MM.1S (cell line): ENCODE measurements around the gene STN1.

Experiments used
- DNase-seq: peaks from one replicate; pipeline ENCODE4 v3.0.0-alpha.2; 2015
- H2AFZ ChIP-seq: fragments of 300-600 bp; sonication (generic); 2 replicates; pipeline ENCODE4 v1.6.0; 2016; ENCODE audit warnings: antibody characterized with exemption, low read length
- H3F3A ChIP-seq: fragments of 300-600 bp; sonication (generic); 2 replicates; pipeline ENCODE4 v1.6.1; 2016; ENCODE audit warnings: mild to moderate bottlenecking, antibody characterized with exemption, low read length, moderate library complexity, mixed read lengths; ENCODE audit not compliant: insufficient read depth
- H3K27ac ChIP-seq: fragments of 300-600 bp; sonication (generic); 2 replicates; pipeline ENCODE4 v1.5.1; 2016; ENCODE audit warnings: mild to moderate bottlenecking, low read length
- H3K27me3 ChIP-seq: fragments of 300-600 bp; sonication (generic); replicated peaks from 2 replicates; pipeline ENCODE4 v1.6.0; 2016; ENCODE audit warnings: low read length; ENCODE audit not compliant: insufficient read depth
- H3K36me3 ChIP-seq: fragments of 300-600 bp; sonication (generic); replicated peaks from 2 replicates; pipeline ENCODE4 v1.6.1; 2016; ENCODE audit warnings: mild to moderate bottlenecking, low read length, mixed read lengths; ENCODE audit not compliant: insufficient read depth
- H3K4me1 ChIP-seq: fragments of 300-600 bp; sonication (generic); 2 replicates; pipeline ENCODE4 v1.6.1; 2016; ENCODE audit warnings: low read length, mixed read lengths
- H3K4me2 ChIP-seq: fragments of 300-600 bp; sonication (generic); 2 replicates; pipeline ENCODE4 v1.6.0; 2016; ENCODE audit warnings: low read depth, low read length
- H3K4me3 ChIP-seq: fragments of 300-600 bp; sonication (generic); 2 replicates; pipeline ENCODE4 v1.5.1; 2016; ENCODE audit warnings: low read length, mixed read lengths
- H3K79me2 ChIP-seq: fragments of 300-600 bp; sonication (generic); 2 replicates; pipeline ENCODE4 v1.6.1; 2016; ENCODE audit warnings: mixed run types, low read length, mixed read lengths
- H3K9ac ChIP-seq: fragments of 300-600 bp; sonication (generic); 2 replicates; pipeline ENCODE4 v1.6.1; 2016; ENCODE audit warnings: low read length, mixed read lengths
- H3K9me2 ChIP-seq: fragments of 300-600 bp; sonication (generic); replicated peaks from 2 replicates; pipeline ENCODE4 v1.6.1; 2016; ENCODE audit warnings: mild to moderate bottlenecking, low read length, mixed read lengths; ENCODE audit not compliant: insufficient read depth
- H3K9me3 ChIP-seq: fragments of 300-600 bp; sonication (generic); replicated peaks from 2 replicates; pipeline ENCODE4 v1.6.1; 2016; ENCODE audit warnings: mild to moderate bottlenecking, low read length, mixed read lengths; ENCODE audit not compliant: insufficient read depth
- H4K20me1 ChIP-seq: fragments of 300-600 bp; sonication (generic); 2 replicates; pipeline ENCODE4 v1.6.1; 2016; ENCODE audit warnings: mild to moderate bottlenecking, low read length, moderate library complexity, mixed read lengths; ENCODE audit not compliant: insufficient read depth
- EZH2 ChIP-seq: fragments of 300-600 bp; sonication (generic); optimal IDR thresholded peaks from 2 replicates; pipeline ENCODE3; 2017; ENCODE audit warnings: low read depth, mild to moderate bottlenecking, antibody characterized with exemption, low read length, mixed read lengths
- EZH2phosphoT487 ChIP-seq: fragments of 300-600 bp; sonication (generic); IDR thresholded peaks from 2 replicates; pipeline ENCODE4 v1.6.1; 2018; ENCODE audit warnings: antibody characterized with exemption, low read length
- TF ChIP-seq, protein P1 (sequence below): fragments of 300-600 bp; sonication (generic); IDR thresholded peaks from 2 replicates; pipeline ENCODE4 v1.5.1; 2016; ENCODE audit warnings: antibody characterized with exemption, low read length, mixed read lengths

Gene STN1

DNA sequence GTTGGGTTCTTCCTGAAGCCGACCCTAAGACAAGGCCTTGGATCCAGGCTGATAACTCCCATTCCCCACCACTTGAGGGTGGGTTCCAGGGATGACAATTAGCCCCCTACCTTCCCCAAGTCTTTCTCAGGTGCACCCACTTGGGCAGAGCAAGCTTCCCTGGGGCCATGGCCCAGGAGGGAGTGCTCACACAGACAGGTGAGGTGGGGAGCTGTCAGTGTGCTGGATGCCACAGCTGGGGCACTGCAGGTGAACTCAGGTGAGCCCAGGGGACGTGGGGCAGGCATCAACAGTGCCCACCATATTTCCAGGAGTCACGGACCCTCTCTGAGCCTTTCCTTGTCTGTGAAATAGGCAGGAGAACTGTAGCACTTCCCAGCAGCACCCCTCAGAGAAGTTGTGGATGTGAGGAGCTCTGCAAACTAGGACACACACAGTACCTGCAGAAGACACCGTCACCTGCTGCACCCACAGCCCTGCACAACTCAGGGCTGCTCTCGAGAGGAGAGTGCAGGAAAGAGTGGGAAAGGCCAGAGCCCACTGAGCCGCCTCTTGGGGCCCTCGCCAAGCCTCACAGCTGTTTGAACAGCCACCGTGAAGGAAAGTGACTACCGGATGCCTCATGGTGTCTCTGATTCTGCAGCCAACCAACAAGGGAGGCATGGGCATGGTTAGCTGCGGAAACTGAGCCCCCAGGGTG lies 80.5 kb downstream of the STN1 start:
- peaks cover 7% of the 10 kb centered on the region for H3K4me1 ChIP-seq
- no peaks in the 10 kb centered on the region for H3K36me3 ChIP-seq
- H3K9me3 ChIP-seq = no peaks in the 10 kb centered on the region
- H3K4me2 ChIP-seq = no peak overlapping the region
- TF ChIP-seq, protein P1, sequence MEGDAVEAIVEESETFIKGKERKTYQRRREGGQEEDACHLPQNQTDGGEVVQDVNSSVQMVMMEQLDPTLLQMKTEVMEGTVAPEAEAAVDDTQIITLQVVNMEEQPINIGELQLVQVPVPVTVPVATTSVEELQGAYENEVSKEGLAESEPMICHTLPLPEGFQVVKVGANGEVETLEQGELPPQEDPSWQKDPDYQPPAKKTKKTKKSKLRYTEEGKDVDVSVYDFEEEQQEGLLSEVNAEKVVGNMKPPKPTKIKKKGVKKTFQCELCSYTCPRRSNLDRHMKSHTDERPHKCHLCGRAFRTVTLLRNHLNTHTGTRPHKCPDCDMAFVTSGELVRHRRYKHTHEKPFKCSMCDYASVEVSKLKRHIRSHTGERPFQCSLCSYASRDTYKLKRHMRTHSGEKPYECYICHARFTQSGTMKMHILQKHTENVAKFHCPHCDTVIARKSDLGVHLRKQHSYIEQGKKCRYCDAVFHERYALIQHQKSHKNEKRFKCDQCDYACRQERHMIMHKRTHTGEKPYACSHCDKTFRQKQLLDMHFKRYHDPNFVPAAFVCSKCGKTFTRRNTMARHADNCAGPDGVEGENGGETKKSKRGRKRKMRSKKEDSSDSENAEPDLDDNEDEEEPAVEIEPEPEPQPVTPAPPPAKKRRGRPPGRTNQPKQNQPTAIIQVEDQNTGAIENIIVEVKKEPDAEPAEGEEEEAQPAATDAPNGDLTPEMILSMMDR = no peak
- TF ChIP-seq EZH2phosphoT487 (no peak), EZH2 (no peak)
- H3K27me3 ChIP-seq = no peaks in the 10 kb centered on the region
- H3K79me2 ChIP-seq = no peaks in the 10 kb centered on the region
- peak overlapping the region; percentile 26; the same call in 1 of the 2 replicates for H2AFZ ChIP-seq
- no peak overlapping the region for H3K27ac ChIP-seq
- no peak overlapping the region for H3K4me3 ChIP-seq
- no peak overlapping the region for H3K9ac ChIP-seq
- no peaks in the 10 kb centered on the region for H3K9me2 ChIP-seq
- DNase-seq = peak; percentile 37
- H3F3A ChIP-seq = no peaks in the 10 kb centered on the region
- no peaks in the 10 kb centered on the region for H4K20me1 ChIP-seq

DNA sequence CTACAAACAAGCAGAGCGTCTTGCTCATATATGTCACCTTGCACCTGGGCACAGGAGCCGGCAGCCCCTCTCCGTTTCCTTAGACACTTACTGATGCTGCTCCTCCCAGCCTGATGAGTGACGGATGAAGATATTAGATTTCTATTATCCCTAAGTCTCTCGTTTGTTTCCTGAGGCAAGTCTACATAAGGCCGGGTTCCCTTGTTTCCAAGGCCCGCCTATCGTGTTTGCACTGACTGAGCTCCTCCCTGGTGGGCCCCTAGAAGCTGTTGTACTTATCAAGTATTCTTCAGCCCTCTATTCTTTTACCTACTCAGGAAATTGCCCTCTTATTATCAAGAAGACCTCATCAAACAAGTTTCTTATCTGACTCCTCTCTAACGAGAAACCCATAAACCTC lies 81.1 kb downstream of the STN1 start:
- Histone ChIP-seq H2AFZ (no peak overlapping the region), H3K27ac (no peak overlapping the region), H3K9me2 (no peaks in the 10 kb centered on the region), H3K4me3 (no peak overlapping the region), H3K27me3 (no peaks in the 10 kb centered on the region), H3K79me2 (no peaks in the 10 kb centered on the region), H3K4me2 (no peak overlapping the region), H3K9me3 (no peaks in the 10 kb centered on the region), H3K36me3 (no peaks in the 10 kb centered on the region), H3K9ac (no peak overlapping the region), H3F3A (no peaks in the 10 kb centered on the region), H4K20me1 (no peaks in the 10 kb centered on the region), H3K4me1 (peaks cover 7% of the 10 kb centered on the region)
- no peak for DNase-seq
- TF ChIP-seq EZH2 = no peak

DNA sequence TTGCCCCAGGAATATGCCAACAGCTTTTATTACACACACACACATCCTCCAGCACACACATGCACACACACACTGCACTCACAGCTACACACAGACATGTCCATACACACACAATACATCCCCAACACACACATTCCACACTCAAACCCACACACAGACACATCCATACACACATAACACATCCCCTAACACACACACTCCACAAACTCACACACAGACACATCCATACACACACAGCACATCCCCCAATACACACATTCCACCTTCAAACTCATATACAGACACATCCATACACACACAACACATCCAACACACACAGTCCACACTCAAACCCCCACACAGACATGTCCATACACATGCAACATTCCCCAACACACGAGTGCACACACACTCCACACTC lies 81.7 kb downstream of the STN1 start:
- TF ChIP-seq, protein P1 = no peak
- no peak for TF ChIP-seq EZH2phosphoT487
- no peak for TF ChIP-seq EZH2
- Histone ChIP-seq H3K4me3 (no peak overlapping the region), H3K36me3 (no peaks in the 10 kb centered on the region), H3K27me3 (no peaks in the 10 kb centered on the region), H3F3A (no peaks in the 10 kb centered on the region), H3K27ac (no peak overlapping the region), H4K20me1 (no peaks in the 10 kb centered on the region), H3K9ac (no peak overlapping the region), H2AFZ (no peak overlapping the region), H3K9me3 (no peaks in the 10 kb centered on the region), H3K4me2 (no peak overlapping the region), H3K79me2 (no peaks in the 10 kb centered on the region), H3K9me2 (no peaks in the 10 kb centered on the region), H3K4me1 (peaks cover 7% of the 10 kb centered on the region)
- no peak for DNase-seq
